ENCODE results near the gene SOAT1.

Gene SOAT1

GRCh38 chr1:179287946-179288345 lies 5.7 kb upstream of the SOAT1 start:
- TF ChIP-seq USF1 (IDR thresholded peaks at IDR 0.05) (no peak), RAD21 (IDR thresholded peaks at IDR 0.05; ENCODE audit: low read depth) (no peak), TEAD4 (IDR thresholded peaks at IDR 0.05) (no peak), EP300 (IDR thresholded peaks at IDR 0.05; ENCODE audit: borderline replicate concordance) (no peak), FOXM1 (IDR thresholded peaks at IDR 0.05; ENCODE audit: borderline replicate concordance, low read depth) (no peak), EGR1 (IDR thresholded peaks at IDR 0.05) (no peak), MAX (IDR thresholded peaks at IDR 0.05) (no peak), NFIC (IDR thresholded peaks at IDR 0.05) (no peak), ZBTB7A (IDR thresholded peaks at IDR 0.05; ENCODE audit: low read depth) (no peak), REST (IDR thresholded peaks at IDR 0.05; ENCODE audit: low read depth) (no peak), CREB1 (IDR thresholded peaks at IDR 0.05; ENCODE audit: low read depth) (no peak), TAF1 (IDR thresholded peaks at IDR 0.05; ENCODE audit: low read depth) (no peak), YY1 (IDR thresholded peaks at IDR 0.05; ENCODE audit: low read depth) (no peak), TCF12 (IDR thresholded peaks at IDR 0.05; ENCODE audit: low read depth) (no peak), CEBPB (IDR thresholded peaks at IDR 0.05) (no peak)

GRCh38 chr1:179288977-179289376 lies 4.6 kb upstream of the SOAT1 start:
- TF ChIP-seq RAD21 (IDR thresholded peaks at IDR 0.05; ENCODE audit: low read depth) (no peak), TEAD4 (IDR thresholded peaks at IDR 0.05) (no peak), TCF12 (IDR thresholded peaks at IDR 0.05; ENCODE audit: low read depth) (no peak), EP300 (IDR thresholded peaks at IDR 0.05; ENCODE audit: borderline replicate concordance) (no peak), CREB1 (IDR thresholded peaks at IDR 0.05; ENCODE audit: low read depth) (no peak)

- TF ChIP-seq NFIC (IDR thresholded peaks at IDR 0.05) (no peak), MAX (IDR thresholded peaks at IDR 0.05) (no peak), FOXM1 (IDR thresholded peaks at IDR 0.05; ENCODE audit: borderline replicate concordance, low read depth) (no peak), TEAD4 (IDR thresholded peaks at IDR 0.05) (no peak), USF1 (IDR thresholded peaks at IDR 0.05) (no peak), CEBPB (IDR thresholded peaks at IDR 0.05) (no peak), EP300 (IDR thresholded peaks at IDR 0.05; ENCODE audit: borderline replicate concordance) (no peak), ZBTB7A (IDR thresholded peaks at IDR 0.05; ENCODE audit: low read depth) (no peak), TCF12 (IDR thresholded peaks at IDR 0.05; ENCODE audit: low read depth) (no peak), REST (IDR thresholded peaks at IDR 0.05; ENCODE audit: low read depth) (no peak), EGR1 (IDR thresholded peaks at IDR 0.05) (no peak), YY1 (IDR thresholded peaks at IDR 0.05; ENCODE audit: low read depth) (no peak), TAF1 (IDR thresholded peaks at IDR 0.05; ENCODE audit: low read depth) (no peak), RAD21 (IDR thresholded peaks at IDR 0.05; ENCODE audit: low read depth) (no peak), CREB1 (IDR thresholded peaks at IDR 0.05; ENCODE audit: low read depth) (no peak)
Observed at GRCh38 chr1:179295164-179295755, 1.7 kb downstream of the SOAT1 start.

- TF ChIP-seq TAF1 (IDR thresholded peaks at IDR 0.05; ENCODE audit: low read depth) = no peak
- TF ChIP-seq CREB1 (IDR thresholded peaks at IDR 0.05; ENCODE audit: low read depth) = no peak
- TF ChIP-seq TEAD4 (IDR thresholded peaks at IDR 0.05) = no peak
Observed at GRCh38 chr1:179296356-179297104, 2.9 kb downstream of the SOAT1 start.

GRCh38 chr1:179297105-179297378 lies 3.4 kb downstream of the SOAT1 start:
- TF ChIP-seq REST (IDR thresholded peaks at IDR 0.05; ENCODE audit: low read depth) = no peak
- no peak for TF ChIP-seq ZBTB7A (IDR thresholded peaks at IDR 0.05; ENCODE audit: low read depth)
- no peak for TF ChIP-seq YY1 (IDR thresholded peaks at IDR 0.05; ENCODE audit: low read depth)
- TF ChIP-seq TEAD4 (IDR thresholded peaks at IDR 0.05) = no peak
- TF ChIP-seq RAD21 (IDR thresholded peaks at IDR 0.05; ENCODE audit: low read depth) = no peak
- TF ChIP-seq EP300 (IDR thresholded peaks at IDR 0.05; ENCODE audit: borderline replicate concordance) = no peak
- TF ChIP-seq CEBPB (IDR thresholded peaks at IDR 0.05) = no peak
- TF ChIP-seq TCF12 (IDR thresholded peaks at IDR 0.05; ENCODE audit: low read depth) = no peak
- TF ChIP-seq USF1 (IDR thresholded peaks at IDR 0.05) = no peak
- no peak for TF ChIP-seq EGR1 (IDR thresholded peaks at IDR 0.05)
- no peak for TF ChIP-seq CREB1 (IDR thresholded peaks at IDR 0.05; ENCODE audit: low read depth)
- TF ChIP-seq FOXM1 (IDR thresholded peaks at IDR 0.05; ENCODE audit: borderline replicate concordance, low read depth) = no peak
- no peak for TF ChIP-seq MAX (IDR thresholded peaks at IDR 0.05)
- TF ChIP-seq NFIC (IDR thresholded peaks at IDR 0.05) = no peak
- TF ChIP-seq TAF1 (IDR thresholded peaks at IDR 0.05; ENCODE audit: low read depth) = no peak
